ENCODE results near the gene NOTCH3. TPM values are rescaled to one million over a fixed set of nuclear protein-coding genes. Genes with fewer than 3 reads are reported as not detected.

The NOTCH3 gene
- total RNA-seq, 1 donor from 2014 or later = 67.9 TPM

- H3K4me3 ChIP-seq = no peak overlapping the region
- H3K36me3 ChIP-seq = peaks cover 79% of the 10 kb centered on the region
- ATAC-seq = no peak
- no peaks in the 10 kb centered on the region for H3K4me1 ChIP-seq
- no peaks in the 10 kb centered on the region for H3K9me3 ChIP-seq
- no peak overlapping the region for H3K27ac ChIP-seq
- no peak for DNase-seq
- no peaks in the 10 kb centered on the region for H3K27me3 ChIP-seq
- intact Hi-C loops (cut with DNase I) = no loop called here
- TF ChIP-seq CTCF (IDR thresholded peaks at IDR 0.05) = no peak
Measured at GRCh38 chr19:15238639-15239155, 37.9 kb upstream of the NOTCH3 start.

GRCh38 chr19:15237759-15238638 is 37.2 kb upstream of the NOTCH3 start:
- intact Hi-C loops (cut with DNase I) = no loop called here
- H3K36me3 ChIP-seq = peaks cover 74% of the 10 kb centered on the region
- no peak for TF ChIP-seq CTCF (IDR thresholded peaks at IDR 0.05)
- H3K4me1 ChIP-seq = no peaks in the 10 kb centered on the region
- no peaks in the 10 kb centered on the region for H3K9me3 ChIP-seq
- H3K27ac ChIP-seq = no peak overlapping the region
- ATAC-seq (no peak), DNase-seq (no peak)
- no peaks in the 10 kb centered on the region for H3K27me3 ChIP-seq
- no peak overlapping the region for H3K4me3 ChIP-seq

- no peak for TF ChIP-seq CTCF (IDR thresholded peaks at IDR 0.05)
- ATAC-seq (no peak), DNase-seq (no peak)
- Histone ChIP-seq H3K27ac (no peak overlapping the region), H3K36me3 (peaks cover 65% of the 10 kb centered on the region), H3K4me1 (peaks cover 4% of the 10 kb centered on the region), H3K4me3 (no peak overlapping the region), H3K9me3 (no peaks in the 10 kb centered on the region), H3K27me3 (no peaks in the 10 kb centered on the region)
- intact Hi-C loops (cut with DNase I) = no loop called here
Measured at GRCh38 chr19:15236886-15237285, 36.1 kb upstream of the NOTCH3 start.

- Histone ChIP-seq H3K27me3 (no peaks in the 10 kb centered on the region), H3K9me3 (no peaks in the 10 kb centered on the region), H3K36me3 (peaks cover 54% of the 10 kb centered on the region), H3K27ac (no peak overlapping the region), H3K4me1 (peaks cover 8% of the 10 kb centered on the region), H3K4me3 (no peak overlapping the region)
- intact Hi-C loops (cut with DNase I) = no loop called here
- ATAC-seq = no peak
- no peak for DNase-seq
- TF ChIP-seq CTCF (IDR thresholded peaks at IDR 0.05) = no peak
Measured at GRCh38 chr19:15235781-15236180, 35.0 kb upstream of the NOTCH3 start.

GRCh38 chr19:15234431-15235130 is 33.8 kb upstream of the NOTCH3 start:
- Histone ChIP-seq H3K27ac (no peak overlapping the region), H3K36me3 (peaks cover 42% of the 10 kb centered on the region), H3K27me3 (no peaks in the 10 kb centered on the region), H3K4me1 (peaks cover 8% of the 10 kb centered on the region), H3K9me3 (no peaks in the 10 kb centered on the region), H3K4me3 (no peak overlapping the region)
- TF ChIP-seq CTCF (IDR thresholded peaks at IDR 0.05) = no peak
- intact Hi-C loops (cut with DNase I) = no loop called here
- ATAC-seq = no peak
- DNase-seq = no peak

Data from upper lobe of right lung (tissue), 1 donor.